Ecto neural progenitor cell (in vitro differentiated cells): Measurements from ENCODE around the gene GATA2.
A peak's percentile ranks its signal among the peaks of the same experiment; 100 is the strongest.

Experiments used
- DNase-seq: peaks from one replicate; pipeline ENCODE4 v3.0.0-alpha.2; 2018; ENCODE audit warnings: low spot score

Gene GATA2

GRCh38 chr3:128433837-128434165 lies 59.2 kb downstream of the GATA2 start:
- DNase-seq: no peak

- DNase-seq: peak; percentile 75
These were observed 59.8 kb downstream of the GATA2 start for GRCh38 chr3:128432971-128433836.

- no peak for DNase-seq
These were observed 60.6 kb downstream of the GATA2 start for GRCh38 chr3:128432301-128432970.

- no peak for DNase-seq
These were observed 61.1 kb downstream of the GATA2 start for GRCh38 chr3:128431803-128432300.

- no peak for DNase-seq
These were observed 62.3 kb downstream of the GATA2 start for GRCh38 chr3:128430731-128431130.

- DNase-seq: no peak
These were observed 62.7 kb downstream of the GATA2 start for GRCh38 chr3:128430301-128430700.

GRCh38 chr3:128429751-128430150 lies 63.2 kb downstream of the GATA2 start:
- DNase-seq: no peak
